NCI-H345 treated with DMSO at 0.1 percent for 48 hours (cell line): ENCODE results near the gene TOB1.
"Not testable (repeated sequence)": the region's sequence is repeated elsewhere in the genome, so short reads cannot be mapped to it uniquely, and the experiment has no call there.

ENCODE experiments used
- DNase-seq: peaks from one replicate; lab custom pipeline; 2025; ENCODE audit not compliant: unreplicated experiment; lab: John Stamatoyannopoulos, UW

Gene TOB1

DNA sequence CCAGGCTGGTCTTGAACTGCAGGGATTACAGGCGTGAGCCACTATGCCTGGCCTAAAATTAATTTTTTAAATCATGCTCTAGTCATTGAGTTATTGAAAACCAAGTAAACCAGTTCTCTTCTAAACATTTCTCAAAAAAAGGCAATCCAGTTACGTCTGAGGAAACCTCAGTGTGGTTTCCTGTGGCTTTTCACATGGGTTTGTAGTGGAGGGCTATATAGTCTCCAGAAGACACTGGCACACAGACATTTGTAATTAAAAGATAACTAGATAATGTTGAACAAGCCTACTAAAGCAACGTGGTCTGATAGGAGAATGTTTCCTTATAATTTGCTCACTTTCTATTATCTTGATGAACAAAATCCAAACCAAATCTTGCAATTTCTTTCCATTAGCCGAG is 5.2 kb upstream of the TOB1 start:
- DNase-seq, result no peak

GRCh38 chr17:50868602-50869001 is 2.4 kb upstream of the TOB1 start:
- DNase-seq, result no peak

DNA sequence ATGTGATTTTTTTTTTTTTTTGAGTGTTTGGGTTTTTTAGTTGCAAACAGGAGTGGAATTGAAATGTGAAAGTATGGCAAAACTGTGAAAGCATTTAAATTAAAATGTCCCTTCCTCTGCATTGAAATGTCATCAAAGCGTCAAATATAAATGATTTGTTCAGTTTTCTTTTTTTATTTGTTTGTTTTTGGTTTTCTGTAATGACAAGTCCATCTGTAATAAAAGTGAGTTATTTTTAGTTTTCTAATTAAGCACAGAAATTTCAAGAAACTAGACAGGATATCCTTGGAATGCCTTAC is 1.9 kb upstream of the TOB1 start:
- DNase-seq, result no peak

DNA sequence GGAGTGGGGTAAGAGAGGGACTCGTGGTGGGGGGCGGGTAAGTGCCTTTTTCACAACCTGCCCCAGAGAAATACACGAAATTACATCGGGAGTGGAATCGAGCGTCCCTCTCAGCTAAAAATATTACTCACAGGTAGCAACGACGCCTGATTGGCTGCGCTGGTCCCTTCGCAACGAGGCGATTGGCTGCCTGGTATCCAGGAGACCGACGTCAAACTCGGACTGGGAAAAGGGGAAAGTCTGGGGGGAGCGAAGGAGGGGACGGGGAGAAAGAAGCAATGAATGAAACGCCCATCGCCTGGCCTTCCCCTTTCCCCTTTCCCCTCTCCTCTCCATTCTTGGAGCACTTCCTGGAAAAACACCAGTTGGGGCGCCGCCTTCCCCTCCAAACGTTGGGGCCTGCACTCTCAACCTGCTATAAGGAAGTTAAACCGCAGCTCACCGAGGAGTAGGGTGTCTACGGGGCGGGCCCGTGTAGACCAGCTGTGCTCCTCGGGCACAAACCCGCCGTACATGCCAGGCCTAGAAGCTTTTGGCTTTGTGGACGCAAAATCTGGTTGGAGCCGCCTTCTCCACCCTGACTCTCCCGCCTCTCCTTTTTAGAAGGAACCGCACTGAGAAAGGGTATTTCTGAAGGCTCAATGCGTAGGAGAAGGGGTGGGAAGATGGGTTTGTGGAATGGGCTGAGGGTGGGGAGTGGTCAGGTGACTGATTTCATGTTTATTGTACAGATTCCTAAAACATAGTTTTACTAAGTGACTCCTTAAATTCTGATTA is 1.4 kb upstream of the TOB1 start:
- DNase-seq, result peak; percentile 86

- DNase-seq, result no peak
Measured at GRCh38 chr17:50866950-50867362, 802 bp upstream of the TOB1 start.

GRCh38 chr17:50865868-50866260 is 290 bp downstream of the TOB1 start:
- DNase-seq, result no peak

GRCh38 chr17:50865060-50865867 is 890 bp downstream of the TOB1 start:
- peak; percentile 25 for DNase-seq

DNA sequence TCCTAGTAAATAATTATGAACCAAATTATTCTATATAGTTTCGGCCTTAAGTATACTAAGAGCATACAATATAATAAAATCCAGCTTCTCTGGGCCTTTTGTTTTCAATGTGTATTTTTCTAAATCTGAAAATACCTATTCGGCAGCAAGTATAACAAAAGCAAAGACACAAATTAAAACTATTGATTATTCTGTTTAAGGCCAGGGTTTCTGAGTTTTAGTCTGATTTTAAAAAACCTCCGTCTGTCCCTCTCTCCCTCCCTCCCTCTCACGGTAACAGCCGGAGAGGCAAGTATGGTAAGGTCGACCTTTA is 1.5 kb downstream of the TOB1 start:
- no peak for DNase-seq

GRCh38 chr17:50863931-50864330 is 2.2 kb downstream of the TOB1 start:
- no peak for DNase-seq

GRCh38 chr17:50863221-50863843 is 2.8 kb downstream of the TOB1 start:
- no peak for DNase-seq

DNA sequence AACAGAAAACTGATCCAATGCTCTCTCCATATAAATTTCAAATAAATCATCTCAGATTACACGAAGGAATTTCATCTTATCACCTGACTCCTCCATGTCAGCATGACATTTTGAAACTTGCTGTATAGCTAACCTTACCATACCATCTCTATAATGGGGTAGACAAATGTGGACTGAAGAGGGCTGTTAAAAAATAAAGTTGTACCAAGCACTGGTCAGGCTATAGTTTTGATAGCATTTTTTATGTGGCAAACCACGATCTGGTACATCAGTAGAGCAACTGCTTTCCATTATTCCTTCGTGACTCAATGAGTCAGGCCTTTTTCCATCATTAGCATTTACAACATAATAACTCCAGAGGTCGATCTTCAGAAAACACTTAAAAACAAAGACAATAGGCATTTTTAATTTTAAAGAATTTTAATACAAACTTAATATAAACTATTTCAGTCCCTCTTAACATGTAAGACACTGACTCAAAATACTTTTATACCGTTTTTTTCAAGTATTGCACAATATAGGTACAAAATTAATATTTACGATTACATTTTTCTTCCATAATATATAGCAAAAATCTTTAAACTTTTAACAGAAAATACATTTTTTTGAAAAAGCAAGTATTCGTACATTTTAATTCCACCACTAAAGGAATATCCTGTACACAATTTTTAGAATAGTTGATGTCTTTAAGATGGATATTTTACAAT is 4.2 kb downstream of the TOB1 start:
- DNase-seq, result no peak

DNA sequence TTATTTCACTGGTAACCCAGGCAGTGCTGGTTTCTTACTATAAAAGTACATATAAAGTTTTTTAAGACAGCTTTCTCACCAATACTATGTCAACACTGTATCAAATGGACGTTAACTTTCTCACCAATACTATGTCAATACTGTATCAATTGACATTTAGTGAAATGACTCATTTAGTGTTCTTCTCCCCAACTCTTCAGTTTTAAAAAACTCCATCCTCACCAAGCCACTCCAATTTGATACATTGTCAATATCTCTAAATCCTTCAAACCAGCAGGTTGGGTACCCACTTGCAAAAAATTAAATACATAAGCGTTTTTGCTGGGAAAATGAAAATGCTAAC is 4.8 kb downstream of the TOB1 start:
- no peak for DNase-seq

DNA sequence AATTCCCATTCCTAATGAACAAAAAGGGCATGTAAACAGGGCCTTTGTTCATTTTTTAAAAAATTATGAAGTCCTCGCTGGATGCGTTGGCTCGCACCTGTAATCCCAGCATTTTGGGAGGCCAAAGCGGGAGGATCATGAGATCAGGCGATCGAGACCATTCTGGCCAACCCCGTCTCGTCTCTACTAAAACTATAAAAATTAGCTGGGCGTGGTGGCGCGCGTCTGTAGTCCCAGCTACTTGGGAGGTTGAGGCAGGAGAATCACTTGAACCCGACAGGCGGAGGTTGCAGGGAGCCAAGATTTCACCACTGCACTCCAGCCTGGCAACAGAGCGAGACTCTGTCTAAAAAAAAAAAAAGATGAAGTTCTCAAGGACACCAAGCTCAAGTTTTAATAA is 6.4 kb downstream of the TOB1 start:
- DNase-seq, result not testable (repeated sequence)

- DNase-seq, result no peak
Measured at GRCh38 chr17:50858486-50859225, 7.5 kb downstream of the TOB1 start.

DNA sequence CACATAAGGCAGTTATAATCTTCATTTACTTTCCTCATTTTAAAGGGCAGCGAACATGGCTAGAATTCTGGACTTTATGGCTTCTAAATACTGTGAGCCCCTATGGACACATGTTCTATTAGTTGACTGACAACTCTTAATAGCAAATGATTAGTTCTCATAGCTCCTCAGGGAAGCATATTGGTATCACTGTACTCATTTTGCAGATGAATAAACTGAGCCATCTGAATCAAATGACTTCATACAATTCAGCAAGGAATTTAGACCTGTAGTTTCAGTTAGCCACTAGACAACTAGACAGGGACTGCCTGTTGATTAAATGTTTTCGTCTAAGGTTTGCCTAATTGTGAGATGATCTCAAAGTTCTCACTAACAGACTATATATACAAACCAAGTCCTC is 9.7 kb downstream of the TOB1 start:
- DNase-seq, result no peak

DNA sequence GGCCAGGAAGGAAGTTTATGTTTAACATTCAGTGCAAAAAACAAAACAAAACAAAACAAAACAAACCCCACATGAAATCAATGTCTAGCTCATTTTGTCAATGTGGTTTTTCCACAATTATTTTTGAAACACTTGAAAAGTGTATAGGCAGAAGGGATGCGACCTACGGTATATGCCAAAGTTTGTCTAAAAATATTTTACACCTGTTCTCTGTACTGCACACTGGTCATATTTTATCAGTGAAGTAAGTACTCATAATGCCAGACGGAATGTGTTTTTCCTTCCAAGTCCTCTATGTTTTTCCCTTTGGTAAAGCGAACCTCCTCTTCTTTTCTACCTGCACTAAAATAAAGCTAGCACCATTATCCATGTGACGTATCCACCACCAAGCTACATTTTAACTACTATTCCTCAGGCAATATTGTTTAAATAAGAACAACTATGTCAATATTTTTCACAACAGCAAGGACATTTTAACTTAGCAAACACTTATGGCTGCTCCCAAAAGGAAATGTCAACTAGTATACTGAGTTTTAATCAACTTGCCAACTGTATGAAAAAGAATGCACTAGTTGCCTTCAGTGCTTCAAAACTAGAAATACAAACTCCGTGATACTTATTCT is 10.3 kb downstream of the TOB1 start:
- DNase-seq, result no peak

DNA sequence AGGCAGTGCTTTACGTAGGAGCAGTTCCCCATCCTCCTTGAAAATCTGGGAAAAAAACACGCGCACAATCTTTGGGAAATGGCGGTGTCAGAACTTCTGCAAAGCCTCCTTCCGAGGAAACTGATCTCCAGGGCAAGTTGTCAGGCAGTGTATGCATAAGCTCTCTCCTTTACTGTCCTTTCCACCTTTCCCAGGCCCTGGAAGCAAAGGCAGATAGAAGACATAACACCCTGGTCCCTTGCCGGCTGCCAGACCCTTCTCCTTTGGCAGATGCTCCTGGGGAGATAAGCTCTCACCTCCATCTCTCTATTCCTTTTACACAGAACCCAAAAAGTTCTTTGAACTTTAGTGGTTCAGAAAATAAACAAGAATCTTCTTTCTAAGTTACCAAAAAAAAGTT is 12.4 kb downstream of the TOB1 start:
- DNase-seq, result no peak

DNA sequence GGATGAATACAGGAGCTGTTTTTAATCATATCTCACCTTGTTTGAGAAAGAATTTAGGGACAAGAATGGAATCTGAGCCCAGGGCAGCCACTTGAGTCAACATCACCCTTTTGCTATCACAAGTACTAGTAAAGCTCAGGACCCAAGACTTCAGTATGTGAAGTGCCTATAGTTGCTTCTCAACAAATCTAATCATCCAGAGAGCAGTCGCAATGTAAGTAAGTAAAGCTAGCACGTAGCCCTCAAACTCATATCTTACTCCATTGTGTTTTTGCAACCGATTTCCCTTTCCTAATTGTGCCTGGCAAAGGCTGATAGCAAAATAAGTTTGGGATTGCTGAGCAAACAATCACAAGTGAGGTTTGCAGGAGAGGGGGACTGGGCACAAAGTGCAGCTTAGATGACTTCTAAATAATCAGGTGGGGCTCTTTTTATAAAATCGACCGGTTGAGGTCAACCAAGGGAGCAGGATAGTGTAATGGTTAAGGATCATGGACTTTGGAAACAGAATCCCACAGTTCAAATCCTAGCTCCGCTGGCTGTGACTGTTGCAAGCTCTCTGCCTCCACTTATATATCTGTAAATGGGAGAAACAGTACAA is 13.0 kb downstream of the TOB1 start:
- no peak for DNase-seq

DNA sequence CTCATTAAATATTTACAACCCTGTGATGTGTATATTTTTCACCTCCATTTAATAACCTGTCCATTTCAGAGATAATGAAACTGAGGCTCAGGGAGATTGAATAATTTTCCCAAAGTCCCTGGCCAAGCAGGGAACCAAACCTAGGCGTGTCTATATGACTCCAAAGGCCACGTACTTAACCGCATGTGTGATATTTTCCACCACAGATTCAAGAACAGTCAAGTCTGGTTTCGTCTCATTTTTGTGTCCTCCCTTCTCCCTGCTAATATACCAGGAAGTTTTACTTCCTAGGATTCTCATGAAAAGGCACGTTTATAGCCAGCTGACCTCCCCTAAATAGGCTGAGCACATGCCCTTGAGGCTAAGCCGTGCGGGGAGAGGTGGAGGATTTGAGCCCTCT is 15.5 kb downstream of the TOB1 start:
- DNase-seq, result no peak

GRCh38 chr17:50848711-50849110 is 17.4 kb downstream of the TOB1 start:
- DNase-seq, result no peak
